HL-60 (cell line): ENCODE data around the gene RGS11.

Experiments used
- DNase-seq, 2 experiments: peaks; one replicate each; pipeline ENCODE4 v3.0.0-alpha.2; 2010 to 2020; ENCODE audit warnings: low read depth in 1 of 2, low spot score in 1 of 2
- H3K27ac ChIP-seq: fragments of 250-450 bp; sonication (Bioruptor Pico); replicated peaks from 2 replicates; pipeline ENCODE4 v1.5.1; 2020; ENCODE audit warnings: mild to moderate bottlenecking, moderate library complexity
- H3K27me3 ChIP-seq: fragments of 250-450 bp; sonication (Bioruptor Pico); 2 replicates; pipeline ENCODE4 v1.5.1; 2021; ENCODE audit warnings: mild to moderate bottlenecking, moderate library complexity; ENCODE audit not compliant: insufficient read depth, poor library complexity, severe bottlenecking
- H3K4me3 ChIP-seq: replicated peaks from 2 replicates; pipeline ENCODE4 v1.5.1; 2011; ENCODE audit warnings: mild to moderate bottlenecking, control low read depth, low read length; ENCODE audit not compliant: insufficient read depth
- CTCF ChIP-seq: IDR thresholded peaks from one replicate; pipeline ENCODE4 v1.5.1; 2011; ENCODE audit warnings: low read length, control low read depth, inconsistent platforms; ENCODE audit not compliant: insufficient read depth
- GABPA ChIP-seq: IDR thresholded peaks from 2 replicates; pipeline ENCODE4 v1.6.1; 2012; ENCODE audit warnings: low read depth
- POLR2AphosphoS5 ChIP-seq: IDR thresholded peaks from 2 replicates; pipeline ENCODE4 v1.6.1; 2012; ENCODE audit warnings: low read depth
- REST ChIP-seq: IDR thresholded peaks from 2 replicates; pipeline ENCODE4 v1.6.1; 2012; ENCODE audit warnings: low read depth; ENCODE audit not compliant: insufficient replicate concordance
- SPI1 ChIP-seq: IDR thresholded peaks from 2 replicates; pipeline ENCODE4 v1.6.1; 2012; ENCODE audit warnings: low read depth, mild to moderate bottlenecking, borderline replicate concordance

Gene RGS11

GRCh38 chr16:314351-314750, 38.6 kb upstream of the RGS11 start:
- Histone ChIP-seq H3K27ac (no peak overlapping the region), H3K27me3 (no peaks in the 10 kb centered on the region), H3K4me3 (no peak overlapping the region)
- TF ChIP-seq GABPA, result no peak
- no peak for TF ChIP-seq CTCF
- no peak for TF ChIP-seq SPI1
- no peak for TF ChIP-seq POLR2AphosphoS5
- TF ChIP-seq REST, result no peak
- no peak for DNase-seq

- no peak for TF ChIP-seq GABPA
- no peak for TF ChIP-seq CTCF
- no peak for TF ChIP-seq REST
- TF ChIP-seq SPI1, result no peak
- no peak for TF ChIP-seq POLR2AphosphoS5
- H3K4me3 ChIP-seq, result no peak overlapping the region
- no peaks in the 10 kb centered on the region for H3K27me3 ChIP-seq
- no peak overlapping the region for H3K27ac ChIP-seq
- no peak for DNase-seq
Measured at GRCh38 chr16:311725-312124, 36.0 kb upstream of the RGS11 start.

GRCh38 chr16:309476-309875, 33.7 kb upstream of the RGS11 start:
- H3K27me3 ChIP-seq, result no peaks in the 10 kb centered on the region

More at GRCh38 chr16:309476-309875, 33.7 kb upstream of the RGS11 start:
- DNase-seq, result peak in 1 of 2 experiments; percentile 30
- H3K27ac ChIP-seq, result no peak overlapping the region
- H3K4me3 ChIP-seq, result no peak overlapping the region
- no peak for TF ChIP-seq REST
- no peak for TF ChIP-seq GABPA
- TF ChIP-seq SPI1, result no peak
- TF ChIP-seq CTCF, result no peak
- TF ChIP-seq POLR2AphosphoS5, result no peak
